Measurements from ENCODE around the gene TBC1D3E. TPM values are rescaled to one million over a fixed set of nuclear protein-coding genes. Genes with fewer than 3 reads are reported as not detected.

The TBC1D3E gene
- total and polyA plus RNA-seq, 4 experiments from 2014 or later, result 0.17 TPM; not detected in 3

Other genes starting within 250 kb of the TBC1D3E start
- not detected for gene TBC1D3K, start 203.5 kb upstream of the TBC1D3E start, total RNA-seq
- gene TBC1D3K, start 203.5 kb upstream of the TBC1D3E start, polyA plus RNA-seq, result not detected
- 10 to 100 TPM; 35.7 to 35.8 TPM for gene TBC1D3L, start 138.9 kb upstream of the TBC1D3E start, total RNA-seq
- gene TBC1D3L, start 138.9 kb upstream of the TBC1D3E start, polyA plus RNA-seq, result 1 to 10 TPM in 1 of 2 donors, not detected in 1; 1.7 TPM
- under 1 TPM in 1 of 2 experiments, not detected in 1; 0.50 TPM for gene TBC1D3D, start 124.0 kb upstream of the TBC1D3E start, total RNA-seq
- gene TBC1D3D, start 124.0 kb upstream of the TBC1D3E start, polyA plus RNA-seq, result under 1 TPM in 1 of 2 donors, not detected in 1; 0.09 TPM
- not detected for gene TBC1D3C, start 59.3 kb upstream of the TBC1D3E start, total RNA-seq
- gene TBC1D3C, start 59.3 kb upstream of the TBC1D3E start, polyA plus RNA-seq, result not detected
- not detected for gene TBC1D3, start 64.6 kb downstream of the TBC1D3E start, total RNA-seq
- not detected for gene TBC1D3, start 64.6 kb downstream of the TBC1D3E start, polyA plus RNA-seq
- gene MRPL45, start 169.2 kb downstream of the TBC1D3E start, total RNA-seq, result 10 to 100 TPM; 17.2 to 17.4 TPM
- gene MRPL45, start 169.2 kb downstream of the TBC1D3E start, polyA plus RNA-seq, result 10 to 100 TPM; 25.3 to 29.4 TPM
- gene GPR179, start 216.0 kb downstream of the TBC1D3E start, total RNA-seq, result under 1 TPM; 0.12 to 0.19 TPM
- gene GPR179, start 216.0 kb downstream of the TBC1D3E start, polyA plus RNA-seq, result not detected
- 10 to 100 TPM; 23.1 to 24.7 TPM for gene SOCS7, start 223.9 kb downstream of the TBC1D3E start, total RNA-seq
- 1 to 10 TPM in 1 of 2 donors, under 1 TPM in 1; 0.11 to 1.8 TPM for gene SOCS7, start 223.9 kb downstream of the TBC1D3E start, polyA plus RNA-seq

Measured in CD4-positive, alpha-beta memory T cell (primary cell).